GM20000 (cell line): ENCODE measurements around the gene KLRD1.
"Not testable (repeated sequence)": the region's sequence is repeated elsewhere in the genome, so short reads cannot be mapped to it uniquely, and the experiment has no call there.

ENCODE experiments used
- DNase-seq: peaks from one replicate; pipeline ENCODE4 v3.0.0; 2012; ENCODE audit warnings: low spot score
- CTCF ChIP-seq: IDR thresholded peaks from 2 replicates; pipeline ENCODE4 v1.5.1; 2012; ENCODE audit warnings: mild to moderate bottlenecking, control low read depth; ENCODE audit errors: extremely low read depth, missing control alignments

The KLRD1 gene

GRCh38 chr12:10372559-10372958 lies 64.9 kb downstream of the KLRD1 start:
- no peak for TF ChIP-seq CTCF
- DNase-seq, result no peak

GRCh38 chr12:10374624-10375018 lies 67.0 kb downstream of the KLRD1 start:
- no peak for TF ChIP-seq CTCF

DNA sequence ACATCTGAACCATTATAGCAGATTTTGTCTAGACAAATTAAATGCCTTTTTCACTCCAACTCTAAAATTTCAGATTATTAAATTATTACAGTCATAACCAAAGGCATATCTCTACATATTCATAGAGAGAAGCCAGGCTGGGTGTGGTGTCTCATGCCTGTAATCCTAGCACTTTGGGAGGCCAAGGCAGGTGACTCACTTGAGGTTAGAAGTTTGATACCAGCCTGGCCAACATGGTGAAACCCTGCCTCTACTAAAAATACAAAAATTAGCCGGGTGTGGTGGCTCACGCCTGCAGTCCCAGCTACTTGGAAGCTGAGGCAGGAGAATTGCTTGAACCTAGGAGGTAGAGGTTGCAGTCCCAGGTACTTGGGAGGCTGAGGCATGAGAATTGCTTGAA lies 71.1 kb downstream of the KLRD1 start:
- not testable (repeated sequence) for DNase-seq

More at GRCh38 chr12:10374624-10375018, 67.0 kb downstream of the KLRD1 start:
- no peak for DNase-seq
